A549 (cell line): ENCODE data around the gene SPAG5. TPM values are rescaled to one million over a fixed set of nuclear protein-coding genes. Genes with fewer than 3 reads are reported as not detected.

Experiments used
- ATAC-seq, 2 experiments: fragments of 200-7000 bp in 1 of 2; fragments of >200 bp in 1 of 2; cut with Nextera tagmentation in 1 of 2; cut with Tn5 transposase in 1 of 2; 3 replicates each; pipeline versions ENCODE4 v1.8.0 to v1.9.1; 2018 to 2020; ENCODE audit warnings: mild to moderate bottlenecking in 1 of 2, moderate library complexity in 1 of 2
- CTCF ChIA-PET: fragments of 300-600 bp; sonication (Branson Sonifier 250); formaldehyde crosslinking; extraction: SDS; loops from one replicate; lab custom pipeline; 2021; ENCODE audit warnings: antibody characterized with exemption, inconsistent platforms; lab: Yijun Ruan, JAX
- POLR2A ChIA-PET: fragments of 350-600 bp; formaldehyde crosslinking; extraction: SDS; loops from one replicate; lab custom pipeline; 2021; ENCODE audit warnings: antibody characterized with exemption, inconsistent platforms; lab: Yijun Ruan, JAX
- DNase-seq, 2 experiments: peaks; one replicate each; pipeline versions ENCODE4 v3.0.0 to v3.0.0-alpha.2; 2011 to 2016; ENCODE audit warnings: low read depth in 1 of 2, low spot score in 1 of 2
- FAIRE-seq: peaks from 2 replicates; lab custom pipeline; 2011; peaks lifted over from hg19 to GRCh38; lab: Jason Lieb, UNC
- H3K27ac ChIP-seq, 2 experiments: fragments of >200 bp; sonication (Bioruptor Twin); formaldehyde crosslinking; 3 replicates each; pipeline ENCODE4 v1.5.1; 2016 to 2017
- H3K4me1 ChIP-seq: fragments of >200 bp; sonication (Bioruptor Twin); formaldehyde crosslinking; 3 replicates; pipeline ENCODE4 v1.6.1; 2016
- H3K4me2 ChIP-seq: fragments of >200 bp; sonication (Bioruptor Twin); formaldehyde crosslinking; 3 replicates; pipeline ENCODE4 v1.6.1; 2016
- H3K4me3 ChIP-seq: fragments of >200 bp; sonication (Bioruptor Twin); formaldehyde crosslinking; 3 replicates; pipeline ENCODE4 v1.5.1; 2016
- H3K9me3 ChIP-seq: fragments of >200 bp; sonication (Bioruptor Twin); formaldehyde crosslinking; 3 replicates; pipeline ENCODE4 v1.6.1; 2016
- ATOH8 ChIP-seq: fragments of 250-450 bp; sonication (Bioruptor Pico); IDR thresholded peaks from 2 replicates; pipeline ENCODE4 v1.5.0; 2020; ENCODE audit warnings: low read depth, mild to moderate bottlenecking, moderate library complexity
- BHLHE40 ChIP-seq: IDR thresholded peaks from 2 replicates; pipeline ENCODE4 v1.6.1; 2012; ENCODE audit warnings: low read depth, low read length, inconsistent platforms
- CEBPB ChIP-seq, 2 experiments: fragments of >200 bp in 1 of 2; sonication (Bioruptor Twin) in 1 of 2; formaldehyde crosslinking in 1 of 2; IDR thresholded peaks; 2 replicates each; pipeline ENCODE4 v1.6.1; 2012 to 2016
- CHD2 ChIP-seq: fragments of 150-350 bp; IDR thresholded peaks from 2 replicates; pipeline ENCODE4 v1.6.1; 2014; ENCODE audit warnings: low read length; ENCODE audit not compliant: partially characterized antibody
- CHD4 ChIP-seq: fragments of 200-600 bp; sonication (generic); IDR thresholded peaks from 2 replicates; pipeline ENCODE4 v1.6.1; 2016; ENCODE audit warnings: antibody characterized with exemption, mild to moderate bottlenecking, borderline replicate concordance
- E2F6 ChIP-seq: IDR thresholded peaks from 2 replicates; pipeline ENCODE4 v1.6.1; 2012; ENCODE audit warnings: low read depth, borderline replicate concordance
- EHF ChIP-seq: fragments of 250-450 bp; sonication (Bioruptor Pico); IDR thresholded peaks from 2 replicates; pipeline ENCODE4 v1.5.0; 2020; ENCODE audit warnings: mild to moderate bottlenecking
- EHMT2 ChIP-seq: fragments of 200-600 bp; sonication (generic); IDR thresholded peaks from 2 replicates; pipeline ENCODE4 v1.6.1; 2016; ENCODE audit warnings: antibody characterized with exemption, low read depth, mild to moderate bottlenecking, moderate library complexity
- EP300 ChIP-seq, 2 experiments: fragments of >200 bp; sonication (Bioruptor Twin); formaldehyde crosslinking; IDR thresholded peaks; 2 replicates in 1 of 2; 3 replicates in 1 of 2; pipeline ENCODE4 v1.6.1; 2016 to 2017
- ESRRA ChIP-seq: fragments of 150-350 bp; IDR thresholded peaks from 2 replicates; pipeline ENCODE4 v1.6.1; 2014; ENCODE audit warnings: mild to moderate bottlenecking, low read length, borderline replicate concordance
- MAFK ChIP-seq: fragments of 450-650 bp; IDR thresholded peaks from 2 replicates; pipeline ENCODE4 v1.6.1; 2014; ENCODE audit not compliant: partially characterized antibody
- MAZ ChIP-seq: fragments of 150-350 bp; IDR thresholded peaks from 2 replicates; pipeline ENCODE4 v1.6.1; 2014; ENCODE audit warnings: antibody characterized with exemption, low read depth, low read length, borderline replicate concordance
- PHF8 ChIP-seq: fragments of 200-600 bp; sonication (generic); IDR thresholded peaks from 2 replicates; pipeline ENCODE4 v1.6.1; 2016; ENCODE audit warnings: low read depth, mild to moderate bottlenecking, antibody characterized with exemption, moderate library complexity, borderline replicate concordance
- POLR2AphosphoS2 ChIP-seq: conservative IDR thresholded peaks from 2 replicates; pipeline ENCODE4 v1.6.1; 2012; ENCODE audit warnings: low read length, improper control_type of control experiment, inconsistent platforms
- RAD21 ChIP-seq, 2 experiments: fragments of >200 bp in 1 of 2; sonication (Bioruptor Twin) in 1 of 2; formaldehyde crosslinking in 1 of 2; IDR thresholded peaks in 1 of 2; conservative IDR thresholded peaks in 1 of 2; 2 replicates in 1 of 2; 3 replicates in 1 of 2; pipeline ENCODE4 v1.6.1; 2012 to 2018; ENCODE audit warnings: inconsistent platforms in 1 of 2
- RCOR1 ChIP-seq: fragments of 150-350 bp; IDR thresholded peaks from 2 replicates; pipeline ENCODE4 v1.6.1; 2014; ENCODE audit warnings: antibody characterized with exemption, low read length, low read depth
- REST ChIP-seq: fragments of 200-600 bp; sonication (generic); IDR thresholded peaks from 2 replicates; pipeline ENCODE4 v1.6.1; 2016; ENCODE audit warnings: antibody characterized with exemption, mild to moderate bottlenecking, moderate library complexity
- RNF2 ChIP-seq: fragments of 200-600 bp; sonication (generic); IDR thresholded peaks from 2 replicates; pipeline ENCODE4 v1.6.1; 2016; ENCODE audit warnings: low read depth, mild to moderate bottlenecking, antibody characterized with exemption, moderate library complexity, borderline replicate concordance
- SMC3 ChIP-seq: fragments of >200 bp; sonication (Bioruptor Twin); formaldehyde crosslinking; IDR thresholded peaks from 3 replicates; pipeline ENCODE4 v1.6.1; 2018; ENCODE audit warnings: inconsistent platforms
- USF2 ChIP-seq: fragments of 450-650 bp; IDR thresholded peaks from 2 replicates; pipeline ENCODE4 v1.6.1; 2014; ENCODE audit warnings: antibody characterized with exemption
- WGBS: methylation state at CpG from one replicate; pipeline ENCODE4 v1.1.6; 2017; ENCODE audit errors: missing lambda C conversion rate; 5-methylcytosine and 5-hydroxymethylcytosine counted together
- polyA plus RNA-seq, 4 experiments: library from polyadenylated mRNA; depleted of rRNA in 3 of 4; stranded (reverse); fragments of >200 nt; fragmentation: RNase III in 1 of 4; extraction: RNeasy Plus Mini Kit Qiagen cat#74134 plus additional on column Dnase treatment in 1 of 4; gene quantifications; 2 replicates in 3 of 4; 3 replicates in 1 of 4; pipeline ENCODE4 v1.2.3, GENCODE V29; 2011 to 2017

The SPAG5 gene
- polyA plus RNA-seq, 2 of the 4 experiments (the other 2 are of a cell fraction): 111 TPM

- TF ChIP-seq MAFK (no peak), CEBPB (IDR thresholded peaks at IDR 0.05) (no peak), RCOR1 (no peak), MAZ (no peak), CHD2 (no peak), BHLHE40 (no peak)
Measured at GRCh38 chr17:28575126-28575795, 23.6 kb downstream of the SPAG5 start (continued).

- FAIRE-seq: no peak
- peaks cover 30% of the 10 kb centered on the region for H3K4me1 ChIP-seq
- ChIA-PET CTCF (interaction anchor here (2.6 kb wide), 1 partner anchor 80 kb away, joined by 11 read pairs; no protein-coding TSS in a partner anchor), POLR2A (no interaction called here)
- DNase-seq: peak in 1 of 2 experiments; percentile 41
- H3K9me3 ChIP-seq: no peaks in the 10 kb centered on the region
- 82% methylated on average over 7 of the region's 7 CpGs for WGBS
- no peak for ATAC-seq
- no peak overlapping the region for H3K4me2 ChIP-seq
- no peak overlapping the region for H3K4me3 ChIP-seq
- TF ChIP-seq RNF2: no peak
- TF ChIP-seq RAD21 (conservative IDR thresholded peaks at IDR 0.05 in 1 of 2, IDR thresholded peaks at IDR 0.05 in 1 of 2): no peak
- no peak for TF ChIP-seq PHF8
- TF ChIP-seq EHF: no peak
- TF ChIP-seq EHMT2: no peak
- H3K27ac ChIP-seq: no peak overlapping the region
Measured at GRCh38 chr17:28574526-28574925, 24.3 kb downstream of the SPAG5 start.

- WGBS: 96% methylated on average over 6 of the region's 6 CpGs
- ATAC-seq: no peak
- Histone ChIP-seq H3K27ac (no peak overlapping the region), H3K4me1 (peaks cover 30% of the 10 kb centered on the region), H3K4me2 (no peak overlapping the region), H3K4me3 (no peak overlapping the region), H3K9me3 (no peaks in the 10 kb centered on the region)
- DNase-seq: no peak
- ChIA-PET POLR2A (no interaction called here), CTCF (interaction anchor here (1.3 kb wide), 1 partner anchor 24 kb away, joined by 3 read pairs; no protein-coding TSS in a partner anchor)
- FAIRE-seq: no peak
- TF ChIP-seq USF2: no peak
- no peak for TF ChIP-seq SMC3
- TF ChIP-seq ESRRA: no peak
- no peak for TF ChIP-seq EP300 (IDR thresholded peaks at IDR 0.05)
- TF ChIP-seq E2F6: no peak
- TF ChIP-seq CHD4: no peak
- TF ChIP-seq POLR2AphosphoS2: no peak
- TF ChIP-seq REST: no peak
- TF ChIP-seq ATOH8 (CRISPR knock-in tag): no peak
Measured at GRCh38 chr17:28573966-28574480, 24.8 kb downstream of the SPAG5 start.
